H9 (cell line): Measurements from ENCODE around the gene IQCB1. TPM values are rescaled to one million over a fixed set of nuclear protein-coding genes. Genes with fewer than 3 reads are reported as not detected.

Experiments used
- DNase-seq: peaks from one replicate; pipeline ENCODE4 v3.0.0-alpha.2; 2017
- H2AFZ ChIP-seq: one replicate; pipeline ENCODE4 v1.6.1; 2013; ENCODE audit warnings: mild to moderate bottlenecking, low read length, control low read depth, moderate library complexity
- H2AK5ac ChIP-seq: 2 replicates; pipeline ENCODE4 v1.6.1; 2013; ENCODE audit warnings: low read length, control low read depth, mixed read lengths; ENCODE audit not compliant: insufficient read length
- H2BK120ac ChIP-seq: one replicate; pipeline ENCODE4 v1.6.1; 2013; ENCODE audit warnings: low read depth, mild to moderate bottlenecking, low read length, control low read depth, inconsistent platforms; ENCODE audit not compliant: poor library complexity, severe bottlenecking
- H2BK12ac ChIP-seq: 2 replicates; pipeline ENCODE4 v1.6.1; 2013; ENCODE audit warnings: low read length, control low read depth, mixed read lengths, low read depth; ENCODE audit not compliant: insufficient read length
- H2BK15ac ChIP-seq: 2 replicates; pipeline ENCODE4 v1.6.1; 2013; ENCODE audit warnings: low read depth, low read length, control low read depth
- H2BK20ac ChIP-seq: one replicate; pipeline ENCODE4 v1.6.1; 2013; ENCODE audit warnings: low read depth, mild to moderate bottlenecking, low read length, control low read depth, inconsistent platforms; ENCODE audit not compliant: poor library complexity, severe bottlenecking
- H2BK5ac ChIP-seq: 2 replicates; pipeline ENCODE4 v1.6.1; 2013; ENCODE audit warnings: low read length, control low read depth, mixed read lengths; ENCODE audit not compliant: insufficient read length
- H3K14ac ChIP-seq: 2 replicates; pipeline ENCODE4 v1.6.1; 2013; ENCODE audit warnings: low read length, control low read depth; ENCODE audit not compliant: insufficient read depth
- H3K18ac ChIP-seq: 2 replicates; pipeline ENCODE4 v1.6.1; 2013; ENCODE audit warnings: low read depth, mild to moderate bottlenecking, mixed read lengths, low read length, control low read depth; ENCODE audit not compliant: insufficient read length
- H3K23ac ChIP-seq: 2 replicates; pipeline ENCODE4 v1.6.1; 2013; ENCODE audit warnings: low read length, control low read depth, mixed read lengths, low read depth; ENCODE audit not compliant: insufficient read length
- H3K23me2 ChIP-seq: 2 replicates; pipeline ENCODE4 v1.6.1; 2013; ENCODE audit warnings: low read depth, mild to moderate bottlenecking, mixed read lengths, low read length, control low read depth; ENCODE audit not compliant: insufficient read length, poor library complexity, severe bottlenecking
- H3K27ac ChIP-seq: 2 replicates; pipeline ENCODE4 v1.5.1; 2013; ENCODE audit warnings: low read length, control low read depth, mixed read lengths, low read depth; ENCODE audit not compliant: insufficient read length
- H3K27me3 ChIP-seq: 2 replicates; pipeline ENCODE4 v1.6.1; 2013; ENCODE audit warnings: low read length, control low read depth, inconsistent platforms; ENCODE audit not compliant: insufficient read depth
- H3K4ac ChIP-seq: 2 replicates; pipeline ENCODE4 v1.6.1; 2013; ENCODE audit warnings: low read depth, mild to moderate bottlenecking, control low read depth, inconsistent platforms, low read length, moderate library complexity
- H3K4me1 ChIP-seq: 2 replicates; pipeline ENCODE4 v1.6.1; 2013; ENCODE audit warnings: low read length, control low read depth, inconsistent platforms; ENCODE audit not compliant: insufficient read depth
- H3K4me2 ChIP-seq: 2 replicates; pipeline ENCODE4 v1.6.1; 2013; ENCODE audit warnings: low read length, control low read depth, mixed read lengths; ENCODE audit not compliant: insufficient read length, insufficient read depth
- H3K56ac ChIP-seq: 2 replicates; pipeline ENCODE4 v1.6.1; 2013; ENCODE audit warnings: low read depth, mild to moderate bottlenecking, mixed read lengths, low read length, control low read depth; ENCODE audit not compliant: insufficient read length
- H3K79me1 ChIP-seq: 2 replicates; pipeline ENCODE4 v1.6.1; 2013; ENCODE audit warnings: low read depth, mild to moderate bottlenecking, moderate library complexity, low read length, control low read depth, inconsistent platforms; ENCODE audit not compliant: insufficient read depth, poor library complexity, severe bottlenecking
- H3K79me2 ChIP-seq: 2 replicates; pipeline ENCODE4 v1.6.1; 2013; ENCODE audit warnings: low read length, control low read depth, inconsistent platforms; ENCODE audit not compliant: insufficient read depth
- H3K9ac ChIP-seq: 2 replicates; pipeline ENCODE4 v1.6.1; 2013; ENCODE audit warnings: low read length, control low read depth, mixed read lengths; ENCODE audit not compliant: insufficient read length; ENCODE audit errors: extremely low read depth
- H3K9me3 ChIP-seq: one replicate; pipeline ENCODE4 v1.6.1; 2013; ENCODE audit warnings: low read depth, low read length, inconsistent platforms; ENCODE audit not compliant: control insufficient read depth
- H3T11ph ChIP-seq: one replicate; pipeline ENCODE4 v1.6.1; 2013; ENCODE audit warnings: mild to moderate bottlenecking, low read length, control low read depth, inconsistent platforms
- H4K20me1 ChIP-seq: one replicate; pipeline ENCODE4 v1.6.1; 2013; ENCODE audit not compliant: control insufficient read depth, insufficient read length, insufficient read depth
- H4K5ac ChIP-seq: 2 replicates; pipeline ENCODE4 v1.6.1; 2013; ENCODE audit warnings: low read depth, mild to moderate bottlenecking, mixed read lengths, low read length, control low read depth; ENCODE audit not compliant: insufficient read length
- H4K8ac ChIP-seq: replicated peaks from 2 replicates; pipeline ENCODE4 v1.6.1; 2013; ENCODE audit warnings: low read length, control low read depth, mixed read lengths, low read depth; ENCODE audit not compliant: insufficient read length
- H4K91ac ChIP-seq: 2 replicates; pipeline ENCODE4 v1.6.1; 2013; ENCODE audit warnings: low read depth, mild to moderate bottlenecking, moderate library complexity, mixed read lengths, low read length, control low read depth; ENCODE audit not compliant: insufficient read length
- H3K27ac Mint-ChIP-seq, 3 experiments: 2 replicates in 2 of 3; 3 replicates in 1 of 3; pipeline ENCODE4 v1.8.0; 2020 to 2021; ENCODE audit warnings: mixed read lengths in 3 of 3, mild to moderate bottlenecking in 1 of 3, moderate library complexity in 1 of 3
- H3K27me3 Mint-ChIP-seq: 2 replicates; pipeline ENCODE4 v1.8.0; 2021; ENCODE audit warnings: low read depth, mild to moderate bottlenecking, moderate library complexity, mixed read lengths
- H3K36me3 Mint-ChIP-seq, 3 experiments: 2 replicates in 2 of 3; 3 replicates in 1 of 3; pipeline ENCODE4 v1.8.0; 2020 to 2021; ENCODE audit warnings: low read depth in 3 of 3, mixed read lengths in 3 of 3; ENCODE audit not compliant: insufficient read depth in 1 of 3
- H3K4me1 Mint-ChIP-seq, 2 experiments: 2 replicates each; pipeline ENCODE4 v1.8.0; 2020; ENCODE audit warnings: mixed read lengths in 2 of 2
- H3K4me3 Mint-ChIP-seq, 2 experiments: 2 replicates in 1 of 2; 3 replicates in 1 of 2; pipeline ENCODE4 v1.8.0; 2020 to 2021; ENCODE audit warnings: mild to moderate bottlenecking in 2 of 2, mixed read lengths in 2 of 2, moderate library complexity in 1 of 2
- H3K9me3 Mint-ChIP-seq, 2 experiments: 2 replicates in 1 of 2; 3 replicates in 1 of 2; pipeline ENCODE4 v1.8.0; 2020; ENCODE audit warnings: mild to moderate bottlenecking in 2 of 2, mixed read lengths in 2 of 2, moderate library complexity in 1 of 2
- WGBS: extraction: QIAGEN DNeasy Blood & Tissue Kit; methylation state at CpG from one replicate; pipeline ENCODE4 v1.1.7; 2013; ENCODE audit warnings: missing lambda C conversion rate, low lambda C conversion rate, mixed read lengths; ENCODE audit not compliant: insufficient read length; ENCODE audit errors: extremely low coverage; 5-methylcytosine and 5-hydroxymethylcytosine counted together
- total RNA-seq: library from RNA; stranded (reverse); gene quantifications from 2 replicates; pipeline ENCODE4 v1.2.1, GENCODE V29; 2021
- TF ChIP-seq, protein P1 (sequence below): fragments of 200-600 bp; sonication (generic); conservative IDR thresholded peaks from 3 replicates; pipeline ENCODE4 v1.8.0; 2021; ENCODE audit warnings: antibody characterized with exemption, mild to moderate bottlenecking

Gene IQCB1
- total RNA-seq, 1 experiment from 2014 or later, result 35.8 TPM

DNA sequence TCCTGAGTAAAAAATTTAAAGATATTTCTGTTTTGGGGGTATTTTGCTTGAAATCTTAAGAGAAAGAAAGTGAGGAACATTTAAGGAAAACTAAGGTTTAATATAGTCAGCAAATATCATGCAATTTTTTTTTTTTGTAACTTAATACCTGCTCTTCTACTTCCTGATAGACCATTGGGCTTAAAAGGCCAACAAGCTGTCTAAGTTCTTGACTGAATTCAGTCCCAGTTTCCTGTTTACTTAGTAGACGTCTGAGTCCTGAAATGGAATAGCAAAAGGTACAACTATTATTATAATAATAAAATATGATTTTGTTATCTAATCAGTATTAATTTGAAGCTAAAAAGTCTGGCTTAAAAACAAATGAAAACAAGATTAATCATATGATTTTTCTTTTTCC lies 37.9 kb downstream of the IQCB1 start:
- Mint-ChIP-seq H3K27ac (no peak overlapping the region), H3K9me3 (no peaks in the 10 kb centered on the region), H3K36me3 (peaks cover 2 to 17% (median 11%) of the 10 kb centered on the region in 3 experiments; a peak in 5 of 7 replicates), H3K27me3 (no peaks in the 10 kb centered on the region), H3K4me1 (no peaks in the 10 kb centered on the region), H3K4me3 (no peak overlapping the region)
- Histone ChIP-seq H3K27me3 (no peaks in the 10 kb centered on the region), H2BK12ac (no peak overlapping the region), H3K4ac (no peak overlapping the region), H3K23me2 (no peaks in the 10 kb centered on the region), H4K91ac (no peak overlapping the region), H3K9me3 (no peaks in the 10 kb centered on the region), H3K79me2 (no peaks in the 10 kb centered on the region), H4K5ac (no peak overlapping the region), H3K56ac (no peak overlapping the region), H2AK5ac (no peak overlapping the region), H2AFZ (no peak overlapping the region), H2BK20ac (no peak overlapping the region), H2BK5ac (no peak overlapping the region), H3K4me2 (no peak overlapping the region), H3K18ac (no peak overlapping the region), H3K9ac (no peak overlapping the region), H2BK15ac (no peak overlapping the region), H3T11ph (no peak overlapping the region), H3K4me1 (no peaks in the 10 kb centered on the region), H2BK120ac (no peak overlapping the region), H3K14ac (no peak overlapping the region), H3K27ac (no peak overlapping the region), H4K8ac (no peak overlapping the region), H4K20me1 (no peaks in the 10 kb centered on the region), H3K23ac (no peak overlapping the region), H3K79me1 (no peaks in the 10 kb centered on the region)
- no peak for DNase-seq
- WGBS, result no CpG with 5 or more reads among the region's 1 CpG
- TF ChIP-seq, protein P1, sequence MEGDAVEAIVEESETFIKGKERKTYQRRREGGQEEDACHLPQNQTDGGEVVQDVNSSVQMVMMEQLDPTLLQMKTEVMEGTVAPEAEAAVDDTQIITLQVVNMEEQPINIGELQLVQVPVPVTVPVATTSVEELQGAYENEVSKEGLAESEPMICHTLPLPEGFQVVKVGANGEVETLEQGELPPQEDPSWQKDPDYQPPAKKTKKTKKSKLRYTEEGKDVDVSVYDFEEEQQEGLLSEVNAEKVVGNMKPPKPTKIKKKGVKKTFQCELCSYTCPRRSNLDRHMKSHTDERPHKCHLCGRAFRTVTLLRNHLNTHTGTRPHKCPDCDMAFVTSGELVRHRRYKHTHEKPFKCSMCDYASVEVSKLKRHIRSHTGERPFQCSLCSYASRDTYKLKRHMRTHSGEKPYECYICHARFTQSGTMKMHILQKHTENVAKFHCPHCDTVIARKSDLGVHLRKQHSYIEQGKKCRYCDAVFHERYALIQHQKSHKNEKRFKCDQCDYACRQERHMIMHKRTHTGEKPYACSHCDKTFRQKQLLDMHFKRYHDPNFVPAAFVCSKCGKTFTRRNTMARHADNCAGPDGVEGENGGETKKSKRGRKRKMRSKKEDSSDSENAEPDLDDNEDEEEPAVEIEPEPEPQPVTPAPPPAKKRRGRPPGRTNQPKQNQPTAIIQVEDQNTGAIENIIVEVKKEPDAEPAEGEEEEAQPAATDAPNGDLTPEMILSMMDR, result no peak
